Thyroid gland (tissue), 4 donors: ENCODE measurements around the gene NPTN.

ENCODE experiments used
- CTCF ChIP-seq, 6 experiments: fragments of 200-600 bp in 3 of 6; fragments of 450-650 bp in 3 of 6; sonication (generic) in 3 of 6; IDR thresholded peaks; one replicate each; pipeline ENCODE4 v1.5.1; 2016 to 2019; ENCODE audit warnings: antibody characterized with exemption in 6 of 6, mild to moderate bottlenecking in 2 of 6, inconsistent platforms in 1 of 6, moderate library complexity in 1 of 6
- POLR2A ChIP-seq, 2 donors: fragments of 450-650 bp; IDR thresholded peaks; one replicate each; pipeline ENCODE4 v1.6.1; 2017; ENCODE audit warnings: antibody characterized with exemption in 2 of 2, mild to moderate bottlenecking in 2 of 2, moderate library complexity in 1 of 2

GRCh38 chr15:73555080-73555479 is 78.1 kb downstream of the NPTN start:
- TF ChIP-seq POLR2A (IDR thresholded peaks at IDR 0.05) (no peak), CTCF (IDR thresholded peaks at IDR 0.05) (no peak)
